ENCODE results near the gene CPXM1.

Gene CPXM1

DNA sequence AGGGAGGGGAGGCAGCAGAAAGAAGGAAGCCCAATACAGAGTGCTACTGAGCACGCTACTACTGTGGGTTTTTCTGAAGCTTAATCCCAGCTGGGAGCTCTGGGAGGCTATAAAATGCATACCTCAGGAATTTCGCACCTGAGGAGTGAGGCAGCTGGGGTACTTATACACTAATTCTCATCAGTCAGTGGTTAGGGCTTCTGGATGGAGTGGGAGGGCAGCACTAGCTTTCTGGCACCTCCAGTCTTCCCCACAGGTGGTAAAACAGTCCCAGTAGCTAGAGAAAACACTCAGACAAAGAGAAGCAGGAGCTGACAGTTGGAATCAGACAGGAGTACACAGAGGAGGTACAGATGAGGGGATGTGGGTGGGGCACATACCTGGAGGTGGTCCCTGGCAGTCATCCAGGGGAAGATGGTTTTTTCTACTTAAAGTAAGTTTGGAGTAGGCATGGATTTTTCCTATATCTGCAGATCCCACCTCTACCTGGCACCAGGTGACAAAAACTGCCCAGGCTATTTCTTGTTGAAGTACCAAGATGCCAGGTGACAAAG, 37.8 kb downstream of the CPXM1 start:
- DNase-seq = no peak

DNA sequence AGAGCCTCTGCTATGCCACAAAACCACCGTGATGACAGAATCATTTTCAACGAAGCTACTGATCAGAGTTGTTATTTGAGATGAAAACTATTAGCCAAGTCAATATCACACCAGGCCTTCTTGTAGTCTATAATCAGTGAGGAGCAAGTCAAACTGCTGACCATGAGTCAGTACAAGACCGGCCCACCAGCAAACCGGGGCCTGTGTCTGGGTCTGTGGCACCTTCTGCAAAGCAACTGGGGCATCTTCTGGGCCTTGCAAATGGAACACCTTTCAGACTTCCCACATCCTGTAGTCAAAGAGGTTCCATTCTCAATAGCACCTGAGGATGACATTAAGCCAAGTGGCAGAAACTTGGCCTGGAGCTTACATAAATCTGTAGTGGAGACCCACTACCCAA, 38.5 kb downstream of the CPXM1 start:
- no peak for DNase-seq

DNA sequence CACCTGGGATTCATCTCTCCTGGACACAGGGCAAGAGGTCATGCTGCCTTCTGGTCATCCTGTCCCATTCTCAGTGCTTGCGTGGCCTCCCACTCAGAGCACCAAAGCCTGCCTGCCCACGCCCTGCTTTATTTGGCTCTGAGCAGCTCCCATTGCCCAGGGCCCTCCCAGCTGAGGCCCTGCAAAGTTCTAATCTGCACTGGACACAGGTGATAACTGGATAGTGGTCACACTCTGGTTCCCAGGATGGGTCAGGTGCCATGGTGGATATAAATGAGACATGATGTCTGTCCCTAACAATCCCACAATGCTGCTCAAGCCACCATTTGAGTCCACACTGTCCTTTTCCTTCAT, 39.5 kb downstream of the CPXM1 start:
- DNase-seq = no peak

DNA sequence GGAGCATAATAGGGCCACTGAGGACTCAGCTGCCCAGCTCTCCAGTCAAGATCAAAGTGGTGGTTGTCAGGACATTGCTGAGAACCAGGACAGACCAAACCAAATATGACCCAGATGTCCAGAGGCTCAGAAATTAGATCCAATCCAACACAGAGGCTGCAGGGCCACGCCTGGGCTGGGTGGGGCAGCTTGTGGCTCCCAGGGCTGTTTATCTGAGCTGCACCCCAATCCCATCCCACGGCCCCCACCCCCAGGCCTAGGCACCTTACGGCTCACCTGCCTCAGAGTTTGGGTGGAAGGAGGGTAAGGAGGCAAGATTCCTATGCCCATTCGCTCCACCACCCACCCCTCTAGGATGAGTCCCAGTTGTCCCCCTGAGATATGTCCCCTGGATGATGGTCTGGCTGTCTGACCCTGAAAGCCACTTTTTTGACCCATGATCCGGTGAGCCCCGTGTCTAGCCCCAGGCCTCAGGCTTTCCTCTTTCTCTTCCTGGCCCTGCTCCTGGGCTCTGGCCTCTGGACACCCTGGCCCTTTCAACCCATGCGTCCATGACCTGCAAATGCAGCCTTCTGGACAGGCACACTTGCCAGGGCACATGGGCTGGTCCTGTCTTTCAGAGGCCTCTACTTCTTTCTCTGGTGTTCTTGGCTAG, 40.0 kb downstream of the CPXM1 start:
- DNase-seq = no peak

DNA sequence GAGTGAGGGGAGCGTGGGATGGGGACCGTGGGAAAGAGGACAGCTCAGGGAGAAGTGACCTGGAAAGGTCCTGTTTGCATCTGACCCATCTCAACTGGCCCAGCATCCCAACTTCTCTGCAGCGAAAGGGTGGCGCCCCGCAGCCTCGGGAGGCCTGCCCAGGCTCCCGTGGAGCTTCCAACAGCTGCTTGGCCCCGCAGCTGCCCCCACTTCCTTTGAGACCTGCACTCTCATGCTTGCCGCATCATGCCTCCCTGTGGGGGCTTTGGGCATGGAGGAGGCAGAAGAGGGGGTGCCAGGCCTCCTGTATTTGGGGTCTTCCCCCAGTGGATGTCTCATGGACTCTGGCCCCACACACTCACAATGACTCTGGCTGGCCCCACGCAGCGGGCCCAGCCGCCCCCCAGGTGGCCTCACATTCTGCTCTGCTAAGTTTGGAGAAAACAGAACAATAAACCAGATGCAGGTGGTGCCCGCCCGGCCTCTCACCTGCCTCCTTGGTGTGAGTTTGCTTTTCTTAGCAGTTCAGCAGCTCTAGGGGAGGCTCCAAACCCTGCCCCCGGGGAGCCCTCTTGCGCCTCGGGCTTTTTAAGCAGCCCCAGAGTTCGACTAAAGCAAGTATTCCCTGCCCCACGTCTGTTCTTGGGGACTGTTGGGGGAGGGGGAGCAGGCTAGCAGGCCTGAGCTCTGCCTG, 40.7 kb downstream of the CPXM1 start:
- no peak for DNase-seq

DNA sequence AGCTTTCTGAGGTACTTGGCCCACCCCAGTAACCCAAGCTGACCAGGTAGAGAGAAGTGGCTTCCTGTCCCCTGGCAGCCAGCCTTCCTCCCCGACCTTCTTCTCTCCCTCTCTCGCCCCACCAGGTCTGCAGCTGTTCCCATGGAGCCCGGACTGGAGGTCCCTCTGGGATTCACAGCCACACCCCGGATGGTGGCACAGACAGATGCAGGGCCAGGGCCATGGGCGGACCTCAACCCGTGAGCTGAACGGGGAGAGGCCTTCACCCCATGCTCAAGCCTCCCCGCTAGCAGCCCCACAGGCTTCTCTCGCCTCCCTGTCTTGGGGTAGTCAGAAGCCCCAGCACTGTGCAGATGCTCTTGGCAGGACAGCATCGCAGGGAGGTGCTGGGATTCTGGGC, 41.3 kb downstream of the CPXM1 start:
- DNase-seq = no peak

DNA sequence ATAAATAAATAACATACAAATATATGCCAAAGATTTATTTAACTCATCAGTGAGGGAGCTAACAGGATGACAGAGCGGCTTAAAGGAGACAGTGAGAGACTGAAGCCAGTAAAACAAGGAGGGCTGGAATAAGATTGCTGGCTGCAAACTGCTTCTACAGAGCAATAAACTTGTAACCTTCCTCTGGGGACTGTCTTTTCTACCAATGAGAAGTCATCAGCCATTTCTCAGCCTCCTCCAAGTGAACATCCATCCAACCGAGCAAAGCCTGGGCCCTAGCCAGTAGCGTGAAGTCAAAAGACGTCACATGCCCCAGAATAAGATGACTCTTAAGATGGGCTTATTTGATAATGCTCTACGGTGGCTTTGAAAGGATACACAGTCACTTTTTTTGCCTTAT, 42.5 kb downstream of the CPXM1 start:
- no peak for DNase-seq

DNA sequence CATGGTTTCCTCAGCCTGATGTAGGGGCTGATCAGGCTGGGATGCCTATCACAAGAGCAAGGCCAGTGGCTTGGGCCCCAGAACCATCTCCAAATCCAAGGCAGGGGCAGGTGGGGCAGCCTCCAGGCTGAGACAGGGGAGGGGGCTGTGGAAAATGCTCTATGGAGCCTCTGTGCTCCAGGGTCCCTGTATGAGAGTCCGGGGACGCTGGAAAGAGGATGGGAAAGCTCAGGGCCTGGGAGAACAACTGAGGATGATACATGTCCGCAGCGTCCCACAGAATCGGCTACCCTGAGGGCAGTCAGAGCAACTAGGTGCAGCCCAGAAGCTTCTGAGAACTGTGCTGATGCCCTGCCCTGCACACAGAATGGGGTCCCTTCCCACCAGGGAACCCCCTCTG, 43.4 kb downstream of the CPXM1 start:
- DNase-seq = no peak

DNA sequence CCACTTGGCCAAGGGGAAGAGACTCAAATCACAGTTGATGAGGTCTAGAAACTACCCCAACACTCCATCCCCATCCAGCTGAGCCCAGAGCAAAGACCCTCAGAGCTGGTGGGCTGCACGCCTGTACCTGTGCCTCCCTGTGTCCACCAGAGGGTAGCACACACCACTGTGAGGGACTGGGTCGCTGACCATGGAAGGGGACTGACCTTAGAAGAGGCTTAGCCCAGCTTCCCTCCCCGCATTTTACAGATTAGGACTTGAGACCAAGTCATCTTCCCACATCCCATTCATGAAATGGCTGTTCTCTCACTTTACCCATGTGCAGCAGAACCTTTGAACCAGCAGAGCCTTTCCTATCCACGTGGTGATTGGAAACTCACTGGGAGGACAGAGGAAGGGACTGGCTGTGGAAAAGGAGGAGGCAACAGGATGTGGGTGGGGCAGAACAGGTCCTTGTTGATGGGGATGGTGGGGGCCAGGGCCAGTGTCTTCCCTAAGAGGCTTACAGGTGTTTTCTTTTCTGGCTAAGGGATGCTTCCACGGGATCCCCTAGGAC, 44.3 kb downstream of the CPXM1 start:
- no peak for DNase-seq

DNA sequence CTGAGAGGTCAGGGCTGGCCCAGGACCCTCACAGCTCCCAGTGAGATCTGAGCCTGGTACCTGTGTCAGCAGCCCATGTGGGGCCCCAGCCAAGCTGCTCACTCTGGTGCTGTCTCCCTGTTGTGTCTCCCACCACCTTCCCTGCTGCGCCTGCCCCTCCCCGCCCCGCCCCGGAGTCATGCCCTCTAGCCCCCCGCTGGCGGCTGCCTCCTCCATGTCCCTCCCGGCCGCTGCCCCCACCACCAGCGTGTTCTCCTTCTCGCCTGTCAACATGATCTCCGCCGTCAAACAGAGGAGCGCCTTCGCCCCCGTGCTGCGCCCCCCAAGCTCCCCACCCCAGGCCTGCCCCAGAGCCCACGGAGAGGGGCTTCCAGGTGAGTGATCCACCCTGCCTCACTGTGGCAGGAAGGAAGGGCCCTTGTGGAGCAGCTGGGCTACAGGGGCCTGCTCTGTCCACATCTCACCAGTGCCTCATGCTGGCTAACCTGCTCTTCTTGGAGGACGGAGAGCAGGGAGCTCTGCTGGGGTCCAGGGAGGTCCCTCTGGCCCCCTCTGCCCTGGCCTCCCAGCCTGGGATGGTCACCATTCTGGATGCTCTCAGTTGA, 44.9 kb downstream of the CPXM1 start:
- DNase-seq = no peak

DNA sequence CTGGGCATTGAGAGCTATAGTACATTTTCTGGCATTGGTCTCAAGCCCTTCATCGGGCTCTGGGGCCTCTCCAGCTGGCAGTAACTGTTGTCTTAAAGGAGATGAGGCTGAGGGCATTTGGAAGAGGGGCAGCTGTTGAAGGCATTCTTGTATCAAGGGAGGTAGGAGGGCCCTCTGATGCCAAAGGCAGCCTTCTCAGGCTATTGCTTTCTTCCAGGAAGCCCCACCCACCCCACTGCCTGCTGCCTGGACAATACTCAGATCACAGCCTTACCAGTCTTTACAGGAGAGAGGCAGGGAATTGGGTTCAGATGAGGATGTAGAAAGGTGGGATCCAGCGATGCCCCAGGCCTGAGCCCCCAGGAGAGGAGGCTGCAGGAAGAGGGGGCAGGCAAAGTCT, 46.0 kb downstream of the CPXM1 start:
- DNase-seq = no peak

DNA sequence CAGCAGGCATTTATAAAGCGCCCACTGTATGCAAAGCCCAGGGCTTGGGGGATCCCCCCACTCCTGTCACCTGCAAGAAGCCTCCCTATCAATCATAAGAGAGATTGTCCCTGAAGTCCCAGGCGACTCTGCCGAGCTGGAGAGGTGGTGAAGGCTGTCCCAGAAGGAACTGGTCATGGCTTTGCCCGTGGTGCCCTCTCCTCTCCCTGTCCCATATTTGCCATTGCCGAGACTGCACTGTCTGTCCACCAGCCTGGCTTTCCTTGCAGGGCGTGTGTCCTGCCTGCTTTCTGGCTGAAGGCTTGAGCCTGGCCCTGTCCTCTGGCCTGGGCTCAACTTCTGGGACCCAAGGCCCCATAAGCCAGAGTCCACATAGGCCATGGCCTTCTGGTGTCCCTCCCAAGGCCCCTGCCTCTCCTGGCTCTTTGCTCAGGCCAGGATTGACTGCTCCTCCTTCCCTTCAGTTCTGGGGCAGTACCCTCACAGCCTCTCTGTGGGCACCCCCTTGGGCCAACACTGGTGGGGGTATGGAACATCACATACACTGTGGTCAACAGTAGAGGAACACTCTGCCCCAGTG, 46.9 kb downstream of the CPXM1 start:
- DNase-seq = no peak

DNA sequence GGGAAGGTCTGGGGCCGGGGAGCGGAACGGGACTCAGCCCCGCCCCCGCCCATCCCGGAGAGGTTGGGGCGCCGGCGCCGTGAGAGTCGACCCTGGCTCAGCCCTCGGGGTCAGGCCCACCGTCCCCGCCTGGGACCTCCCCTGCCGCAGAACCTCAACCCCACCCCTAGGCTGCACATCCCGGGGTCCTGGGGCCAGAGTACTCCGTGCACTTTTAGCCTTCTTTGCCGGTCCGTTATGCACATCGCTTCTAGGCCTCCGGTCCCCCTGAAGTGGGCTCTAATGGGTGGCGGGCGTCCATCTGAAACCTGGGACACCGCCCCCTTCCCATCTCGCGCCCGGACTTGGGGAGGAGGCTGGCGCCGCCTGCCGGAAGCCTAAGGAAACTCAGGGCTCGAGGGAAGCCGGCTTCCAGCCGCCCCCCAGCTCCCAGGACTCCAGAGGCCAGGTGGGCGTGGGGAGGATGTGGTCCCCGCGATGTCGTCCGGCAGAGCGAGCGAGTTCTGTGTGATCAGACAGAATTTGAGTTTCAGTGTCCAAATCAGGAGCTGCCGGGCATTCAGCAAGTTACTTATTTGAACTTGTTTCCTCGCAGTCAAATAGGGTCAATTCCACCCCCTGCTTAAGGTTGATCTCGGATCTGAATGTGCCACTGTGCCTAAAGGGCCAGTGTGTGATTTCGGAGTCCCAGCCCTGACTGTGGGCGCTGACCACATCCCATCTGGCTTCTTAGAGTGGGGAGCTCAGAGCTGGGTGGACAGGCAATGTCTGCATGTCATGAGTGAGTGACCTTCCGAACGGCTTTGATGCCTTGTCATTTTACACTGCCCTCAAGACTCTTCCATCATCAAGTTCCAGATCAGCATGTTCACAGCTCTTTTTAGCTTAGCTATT, 47.6 kb downstream of the CPXM1 start:
- DNase-seq = peak; percentile 3 to 38

DNA sequence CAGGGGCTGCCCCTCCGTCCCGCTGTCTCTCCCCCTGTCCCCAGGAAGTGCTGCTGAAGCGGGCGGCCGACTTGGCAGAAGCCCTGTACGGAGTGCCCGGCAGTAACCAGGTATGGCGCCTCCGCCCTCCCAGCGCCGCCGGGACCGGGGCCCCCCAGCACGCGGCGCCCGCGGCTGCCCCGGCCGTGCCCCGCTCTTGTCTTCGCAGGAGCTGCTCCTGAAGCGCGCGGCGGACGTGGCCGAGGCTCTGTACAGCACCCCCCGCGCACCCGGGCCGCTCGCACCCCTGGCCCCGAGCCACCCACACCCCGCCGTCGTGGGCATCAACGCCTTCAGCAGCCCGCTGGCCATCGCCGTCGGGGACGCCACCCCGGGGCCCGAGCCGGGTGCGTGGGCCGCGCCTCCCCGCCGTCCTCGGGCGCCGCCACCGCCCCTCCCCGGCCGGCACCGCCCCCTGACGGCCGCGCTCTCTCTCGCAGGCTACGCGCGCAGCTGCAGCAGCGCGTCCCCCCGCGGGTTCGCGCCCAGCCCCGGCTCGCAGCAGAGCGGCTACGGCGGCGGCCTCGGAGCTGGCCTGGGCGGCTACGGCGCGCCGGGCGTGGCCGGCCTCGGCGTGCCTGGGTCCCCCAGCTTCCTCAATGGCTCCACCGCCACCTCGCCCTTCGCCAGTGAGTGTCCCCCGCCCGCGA, 48.4 kb downstream of the CPXM1 start:
- DNase-seq = no peak

DNA sequence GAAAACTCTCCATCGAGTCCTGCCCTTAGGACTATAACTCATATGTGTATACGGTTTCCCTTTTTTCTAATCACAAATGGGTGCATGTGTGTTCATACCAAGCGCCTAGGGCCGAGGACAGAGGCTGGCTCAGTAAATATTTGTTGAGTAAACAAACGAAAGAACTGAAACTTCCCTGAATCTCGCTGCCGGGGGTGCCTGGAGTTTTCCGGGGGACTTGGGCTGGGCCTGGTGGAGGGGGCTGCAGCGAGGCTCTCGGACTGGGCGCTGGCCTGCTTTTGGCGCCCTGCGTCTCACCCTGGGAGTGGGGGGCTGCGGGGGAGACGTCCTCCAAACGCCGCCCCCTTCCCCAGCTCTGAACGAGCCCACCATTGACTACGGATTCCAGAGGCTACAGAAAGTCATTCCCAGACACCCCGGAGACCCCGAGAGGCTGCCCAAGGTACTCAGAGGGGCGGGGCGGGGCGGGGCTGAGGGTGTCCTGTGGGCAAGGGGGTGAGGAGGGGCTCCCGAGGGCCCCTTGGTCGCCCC, 49.0 kb downstream of the CPXM1 start:
- DNase-seq = no peak

DNA sequence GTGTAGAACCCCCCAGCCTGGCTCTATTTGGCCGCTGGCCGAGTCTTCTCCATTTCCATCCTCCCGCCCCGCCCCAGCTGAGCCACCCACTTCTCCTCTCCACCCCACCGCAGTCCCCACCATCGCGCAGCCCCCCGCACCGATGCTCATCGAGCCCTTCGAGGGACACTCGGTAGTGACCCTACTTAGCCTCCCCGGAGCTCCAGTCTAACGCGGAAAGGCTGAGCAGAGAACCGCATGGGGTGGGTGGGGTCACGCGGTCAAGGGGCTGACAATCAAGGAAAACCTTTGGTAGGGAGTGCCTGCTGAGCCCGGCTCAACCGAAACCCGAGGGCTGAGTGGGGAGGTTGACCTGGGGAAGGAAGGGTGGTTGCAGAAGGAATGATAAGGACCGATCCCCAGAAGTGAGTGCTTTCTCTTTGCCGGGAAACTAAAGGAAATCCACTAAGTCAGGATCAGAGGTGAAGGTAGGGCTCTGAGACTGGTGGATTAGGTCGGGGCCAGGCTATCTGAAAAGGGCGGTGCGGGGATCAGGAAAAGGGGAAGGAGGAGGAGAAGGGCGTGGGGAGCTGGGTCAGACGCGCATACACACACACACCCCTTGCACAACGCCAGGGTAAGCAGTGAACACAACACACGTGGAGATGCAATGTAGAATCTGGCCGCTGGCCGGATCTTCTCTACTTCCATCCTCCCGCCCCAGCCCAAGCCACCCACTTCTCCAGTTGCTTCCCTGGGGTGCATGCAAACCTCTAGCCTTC, 49.8 kb downstream of the CPXM1 start:
- no peak for DNase-seq

DNA sequence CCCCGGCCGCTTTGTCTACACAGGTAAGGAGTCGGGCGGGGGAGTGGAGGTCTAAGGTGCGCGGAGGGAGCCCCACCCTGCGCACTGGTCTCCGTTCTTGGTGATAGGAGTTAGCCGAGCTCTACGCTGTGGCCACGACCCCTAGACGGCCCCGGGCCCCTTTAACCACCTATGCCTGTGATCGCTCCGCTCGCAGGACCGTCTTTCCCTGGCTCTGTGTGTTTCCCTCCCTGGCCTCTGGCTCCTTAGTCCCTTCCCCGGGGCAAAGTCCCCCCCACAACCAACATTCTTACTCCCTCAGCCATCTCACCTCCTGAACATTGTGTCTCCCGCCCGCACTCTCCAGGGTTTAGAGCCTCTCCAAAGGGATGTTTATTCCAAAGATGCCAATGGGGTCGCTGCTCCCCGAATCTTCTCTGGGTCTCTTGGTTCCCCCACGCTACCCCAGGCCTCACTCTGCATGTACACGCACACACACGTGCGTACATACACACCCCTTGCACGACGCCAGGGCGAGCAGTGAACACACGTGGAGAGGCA, 50.4 kb downstream of the CPXM1 start:
- DNase-seq = no peak

DNA sequence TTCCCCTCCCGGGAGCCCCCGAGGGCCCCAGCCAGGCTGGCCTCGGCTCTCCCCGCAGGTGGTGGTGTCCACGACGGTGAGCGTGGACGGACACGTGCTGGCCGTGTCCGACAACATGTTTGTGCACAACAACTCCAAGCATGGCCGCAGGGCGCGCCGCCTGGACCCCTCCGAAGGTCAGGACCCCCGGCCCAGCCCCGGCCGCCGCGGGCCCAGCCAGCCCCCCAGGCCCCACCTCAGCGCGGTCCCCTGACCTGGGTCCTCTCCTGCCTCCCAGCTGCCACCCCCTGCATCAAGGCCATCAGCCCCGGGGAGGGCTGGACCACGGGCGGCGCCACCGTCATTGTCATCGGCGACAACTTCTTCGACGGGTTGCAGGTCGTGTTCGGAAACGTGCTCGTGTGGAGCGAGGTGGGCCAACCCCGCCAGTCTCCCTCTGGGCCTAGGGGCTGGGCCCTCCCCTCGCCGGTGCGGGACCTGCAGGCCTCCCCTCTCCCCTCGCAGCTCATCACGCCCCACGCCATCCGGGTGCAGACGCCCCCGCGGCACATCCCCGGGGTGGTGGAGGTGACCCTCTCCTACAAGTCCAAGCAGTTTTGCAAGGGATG, 51.0 kb downstream of the CPXM1 start:
- DNase-seq = no peak

DNA sequence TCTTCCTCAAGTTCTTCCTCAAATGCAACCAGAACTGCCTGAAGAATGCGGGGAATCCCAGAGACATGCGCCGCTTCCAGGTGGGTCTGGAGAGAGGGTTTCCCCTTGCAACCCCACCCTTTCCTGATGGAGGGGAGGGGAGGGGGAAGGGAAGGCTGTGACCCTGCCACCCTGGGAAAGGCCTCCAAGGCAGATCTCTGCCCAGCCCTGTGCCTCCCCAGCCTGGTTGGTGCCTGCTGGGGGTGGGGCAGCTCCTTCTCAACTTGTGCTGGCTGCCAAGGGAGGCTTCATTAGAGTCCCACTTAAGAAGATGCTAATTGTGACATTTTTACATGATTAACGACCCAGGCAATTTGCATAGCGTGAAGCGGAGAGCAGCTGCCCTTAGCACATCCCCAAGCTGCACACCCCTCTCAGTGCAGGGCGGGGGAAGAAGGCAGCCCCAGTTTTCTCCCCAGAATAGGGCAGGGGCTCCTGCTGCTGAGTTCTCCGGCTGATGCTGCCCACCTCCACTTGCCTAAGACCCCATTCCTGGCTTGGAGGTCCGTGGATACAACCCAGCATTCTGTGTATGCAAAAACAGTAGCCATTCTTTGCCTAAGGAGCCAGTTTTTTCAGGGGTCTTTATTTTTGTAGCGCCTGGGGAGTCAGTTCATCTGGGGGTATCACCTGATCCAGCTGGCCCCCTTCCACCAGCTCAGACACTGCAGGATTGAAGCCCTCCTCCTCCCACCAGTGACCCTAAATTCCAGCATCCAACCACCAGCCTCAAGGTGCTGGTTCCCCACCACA, 51.7 kb downstream of the CPXM1 start:
- no peak for DNase-seq

Measured in NCI-H446 (cell line).